HG02623 (cell line): ENCODE measurements around the gene NSMCE4A.
"Not testable (repeated sequence)": the region's sequence is repeated elsewhere in the genome, so short reads cannot be mapped to it uniquely, and the experiment has no call there.

ENCODE experiments used
- ATAC-seq: cut with Tn5 transposase; IDR thresholded peaks from one replicate; pipeline ENCODE4 v1.9.1; 2021; ENCODE audit warnings: moderate library complexity; ENCODE audit not compliant: unreplicated experiment

NSMCE4A gene, protein sequence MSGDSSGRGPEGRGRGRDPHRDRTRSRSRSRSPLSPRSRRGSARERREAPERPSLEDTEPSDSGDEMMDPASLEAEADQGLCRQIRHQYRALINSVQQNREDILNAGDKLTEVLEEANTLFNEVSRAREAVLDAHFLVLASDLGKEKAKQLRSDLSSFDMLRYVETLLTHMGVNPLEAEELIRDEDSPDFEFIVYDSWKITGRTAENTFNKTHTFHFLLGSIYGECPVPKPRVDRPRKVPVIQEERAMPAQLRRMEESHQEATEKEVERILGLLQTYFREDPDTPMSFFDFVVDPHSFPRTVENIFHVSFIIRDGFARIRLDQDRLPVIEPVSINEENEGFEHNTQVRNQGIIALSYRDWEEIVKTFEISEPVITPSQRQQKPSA

DNA sequence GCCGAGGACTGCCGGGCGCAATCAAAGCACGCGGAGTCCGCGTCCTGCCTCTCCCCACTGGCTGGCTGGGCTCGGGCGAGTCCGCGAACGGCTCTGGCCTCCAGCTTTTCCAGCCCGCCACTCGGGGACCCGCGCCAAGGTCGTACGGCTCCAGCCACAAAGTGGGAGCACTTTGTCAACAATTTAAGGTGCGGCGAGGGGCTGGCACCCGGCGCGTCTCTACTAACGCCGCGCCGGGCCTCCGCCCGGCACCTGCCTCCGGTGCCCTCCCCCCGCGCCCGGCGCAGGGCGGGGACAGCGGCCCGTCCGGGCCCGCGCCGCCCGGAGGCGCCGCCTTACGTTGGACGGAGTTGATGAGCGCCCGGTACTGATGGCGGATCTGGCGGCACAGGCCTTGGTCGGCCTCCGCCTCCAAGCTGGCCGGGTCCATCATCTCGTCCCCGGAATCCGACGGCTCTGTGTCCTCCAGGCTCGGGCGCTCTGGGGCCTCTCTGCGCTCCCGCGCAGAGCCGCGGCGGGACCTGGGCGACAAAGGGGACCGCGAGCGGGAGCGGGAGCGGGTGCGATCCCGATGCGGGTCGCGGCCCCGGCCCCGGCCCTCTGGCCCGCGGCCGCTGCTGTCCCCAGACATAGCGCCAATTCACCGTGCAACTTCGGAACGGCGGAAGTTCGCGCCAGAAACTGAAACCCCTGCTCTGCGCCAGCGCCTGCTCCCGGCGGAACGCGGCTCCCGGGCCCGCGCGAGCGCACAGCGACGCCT lies at the start of gene NSMCE4A:
TSS of gene NSMCE4A (minus strand) at position 683 of the 760 bp plus-strand sequence. CDS start at position 631, 52 bp downstream.
- peak; percentile 79 for ATAC-seq

DNA sequence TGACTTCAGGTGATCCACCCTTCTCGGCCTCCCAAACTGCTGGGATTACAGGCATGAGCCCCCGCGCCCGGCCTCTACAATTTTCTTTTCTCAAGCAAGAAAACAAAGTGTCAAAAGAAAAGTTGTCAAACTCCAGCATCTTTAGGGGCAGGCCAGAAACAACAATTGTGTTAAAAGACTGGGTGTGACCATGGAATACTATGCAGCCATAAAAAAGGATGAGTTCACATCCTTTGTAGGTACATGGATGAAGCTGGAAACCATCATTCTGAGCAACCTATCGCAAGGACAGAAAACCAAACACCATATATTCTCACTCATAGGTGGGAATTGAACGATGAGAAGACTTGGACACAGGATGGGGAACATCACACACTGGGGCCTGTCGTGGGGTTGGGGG lies 48.2 kb upstream of the NSMCE4A start:
- ATAC-seq, result not testable (repeated sequence)

DNA sequence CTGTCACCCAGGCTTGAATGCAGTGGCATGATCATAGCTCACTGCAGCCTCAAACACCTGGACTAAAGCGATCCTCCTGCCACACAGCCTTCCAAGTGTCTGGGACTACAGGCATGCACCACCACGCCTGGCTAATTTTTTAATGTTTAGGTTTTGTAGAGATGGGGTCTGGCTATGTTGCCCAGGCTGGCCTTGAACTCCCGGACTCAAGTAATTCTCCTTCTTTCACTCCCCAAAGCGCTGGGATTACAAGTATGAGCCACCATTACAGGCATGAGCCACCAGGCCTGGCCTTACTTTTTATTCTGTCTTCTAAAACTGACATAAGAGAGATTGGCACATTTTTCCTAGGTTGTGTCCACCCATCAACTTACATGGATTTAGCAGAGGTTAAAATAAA lies 47.3 kb upstream of the NSMCE4A start:
- ATAC-seq, result no peak

DNA sequence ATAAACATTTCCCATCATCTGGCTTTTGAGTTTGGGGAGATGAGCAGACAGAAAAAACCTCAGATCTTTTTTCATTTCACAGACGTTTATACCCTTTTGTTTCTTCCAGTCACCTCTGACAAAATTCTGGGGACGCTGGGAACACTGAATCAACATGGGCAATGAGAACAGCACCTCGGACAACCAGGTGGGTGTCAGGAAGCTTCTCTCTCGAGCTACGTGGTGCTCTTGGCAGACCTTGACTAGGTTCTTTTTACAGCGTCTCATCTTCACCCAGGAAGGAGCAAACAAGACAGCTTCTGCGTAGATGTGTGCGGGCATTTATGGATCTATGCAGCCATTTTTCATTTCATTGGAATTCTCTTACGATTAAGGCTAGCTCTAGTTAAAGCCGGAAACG lies 46.8 kb upstream of the NSMCE4A start:
- ATAC-seq, result no peak

DNA sequence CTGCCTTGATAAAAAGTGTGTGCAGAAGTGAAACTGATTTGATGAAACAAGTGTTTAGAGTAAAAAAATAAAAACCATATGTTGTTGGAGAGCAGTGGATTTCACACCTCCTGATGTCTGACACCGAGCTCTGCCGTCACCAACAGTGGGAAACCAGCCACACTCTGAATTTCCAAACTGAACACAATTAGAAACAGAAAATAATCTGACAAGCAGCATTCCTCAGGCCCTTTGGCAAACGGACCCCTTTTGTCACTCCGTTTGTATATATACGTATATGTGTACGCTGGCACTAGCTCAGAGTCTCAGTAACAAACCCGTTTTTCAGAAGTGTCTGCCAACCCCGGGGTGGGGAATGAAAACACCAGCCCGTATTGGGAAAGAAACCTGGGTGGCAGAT lies 46.4 kb upstream of the NSMCE4A start:
- ATAC-seq, result no peak

DNA sequence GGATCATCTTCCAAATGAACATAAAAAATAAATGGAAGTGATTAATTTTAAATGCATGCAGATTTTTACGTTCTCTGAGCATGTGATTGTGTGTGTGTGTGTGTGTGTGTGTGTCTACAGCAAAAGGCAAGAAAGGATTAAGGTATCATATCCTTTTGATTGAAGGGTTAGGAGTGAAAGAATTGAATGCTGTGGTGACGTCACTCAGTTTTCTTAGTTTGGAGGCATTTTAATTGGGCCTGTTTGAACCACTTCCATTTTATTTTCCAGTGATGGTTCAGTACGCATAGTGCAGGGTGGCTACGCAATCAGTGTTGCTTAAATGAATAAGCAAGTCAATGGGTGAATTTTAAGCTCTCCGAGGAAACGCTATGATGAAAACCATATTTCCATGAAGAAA lies 45.2 kb upstream of the NSMCE4A start:
- no peak for ATAC-seq

DNA sequence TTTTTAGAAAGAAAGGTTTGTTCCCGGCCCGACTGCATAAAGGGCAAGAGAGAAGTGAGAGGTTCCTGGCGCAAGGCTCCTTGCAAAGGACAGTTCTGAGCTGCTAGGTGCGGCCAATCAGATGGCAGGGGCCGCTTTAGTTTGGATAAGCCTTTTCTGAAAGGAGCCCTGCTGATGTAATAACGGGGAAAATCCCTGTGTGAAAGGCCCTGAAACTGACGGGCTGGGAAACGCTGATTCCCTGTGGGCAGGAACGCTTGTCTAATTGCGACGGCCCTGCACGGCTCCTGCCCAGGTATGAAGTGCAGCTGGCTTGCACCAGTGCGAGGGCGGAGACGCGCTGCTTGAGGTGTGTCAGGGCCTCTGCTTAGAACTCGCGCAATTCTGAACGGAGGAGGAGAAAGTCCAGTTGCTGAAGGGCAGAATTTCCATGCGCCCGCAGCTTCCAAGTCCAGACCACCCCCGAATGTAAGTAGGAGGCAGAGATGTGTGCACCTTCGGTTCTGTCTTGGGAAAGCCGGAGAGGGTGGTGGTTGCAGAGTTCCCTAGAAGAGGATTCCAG lies 44.5 kb upstream of the NSMCE4A start:
- ATAC-seq, result no peak

DNA sequence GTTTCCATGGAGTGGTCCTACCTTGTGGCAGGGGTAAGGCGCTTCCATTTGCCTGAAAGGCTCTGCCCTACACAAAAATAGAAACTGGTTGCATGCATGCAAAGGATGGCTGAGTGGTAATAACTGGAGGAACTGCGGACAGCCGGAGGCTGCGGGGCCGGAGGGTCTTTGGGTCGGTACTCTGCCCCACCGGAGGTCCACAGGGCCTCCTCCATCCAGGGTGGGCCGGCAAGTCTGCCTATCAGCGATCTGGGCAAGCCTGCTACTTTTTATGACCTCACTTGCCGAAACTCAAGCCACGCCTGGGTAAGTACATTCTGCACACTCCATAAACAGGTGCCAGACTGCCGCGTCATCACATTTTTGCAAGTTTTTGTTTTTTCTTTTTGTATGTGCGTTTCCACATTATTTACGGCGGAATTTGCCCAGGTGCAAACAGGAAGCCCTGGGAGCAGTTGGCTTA lies 44.0 kb upstream of the NSMCE4A start:
- no peak for ATAC-seq

DNA sequence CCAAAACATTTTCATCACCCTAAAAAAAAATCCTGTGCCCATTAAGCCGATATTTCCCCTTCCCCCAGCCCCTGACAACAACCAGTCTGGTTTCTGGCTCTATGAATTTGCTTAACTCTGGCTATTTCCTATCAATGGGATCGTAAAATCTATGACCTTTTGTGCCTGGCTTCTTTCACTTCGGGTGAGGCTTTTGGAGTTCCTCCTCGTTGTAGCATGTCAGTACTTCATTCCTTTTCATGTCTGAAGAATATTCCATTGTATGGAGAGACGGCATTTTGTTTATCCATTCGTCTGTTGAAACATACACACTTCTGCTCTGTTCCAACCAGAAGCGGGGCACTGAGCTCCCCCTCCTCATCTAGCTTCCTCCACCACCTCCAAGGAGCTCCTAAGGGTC lies 43.5 kb upstream of the NSMCE4A start:
- ATAC-seq, result no peak

DNA sequence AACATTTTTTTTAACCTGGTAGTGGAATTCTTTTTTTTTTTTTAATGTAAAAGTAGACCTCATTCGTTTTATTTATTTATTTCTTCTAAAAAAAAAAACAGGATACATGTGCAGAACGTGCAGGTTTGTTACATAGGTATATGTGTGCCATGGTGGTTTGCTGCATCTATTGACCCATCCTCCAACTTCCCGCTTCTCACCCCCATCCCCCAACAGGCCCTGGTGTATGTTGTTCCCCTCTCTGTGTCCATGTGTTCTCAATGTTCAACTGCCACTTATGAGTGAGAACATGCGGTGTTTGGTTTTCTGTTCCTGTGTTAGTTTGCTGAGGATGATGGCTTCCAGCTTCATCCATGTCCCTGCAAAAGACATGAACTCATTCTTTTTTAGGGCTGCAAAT lies 42.9 kb upstream of the NSMCE4A start:
- not testable (repeated sequence) for ATAC-seq

DNA sequence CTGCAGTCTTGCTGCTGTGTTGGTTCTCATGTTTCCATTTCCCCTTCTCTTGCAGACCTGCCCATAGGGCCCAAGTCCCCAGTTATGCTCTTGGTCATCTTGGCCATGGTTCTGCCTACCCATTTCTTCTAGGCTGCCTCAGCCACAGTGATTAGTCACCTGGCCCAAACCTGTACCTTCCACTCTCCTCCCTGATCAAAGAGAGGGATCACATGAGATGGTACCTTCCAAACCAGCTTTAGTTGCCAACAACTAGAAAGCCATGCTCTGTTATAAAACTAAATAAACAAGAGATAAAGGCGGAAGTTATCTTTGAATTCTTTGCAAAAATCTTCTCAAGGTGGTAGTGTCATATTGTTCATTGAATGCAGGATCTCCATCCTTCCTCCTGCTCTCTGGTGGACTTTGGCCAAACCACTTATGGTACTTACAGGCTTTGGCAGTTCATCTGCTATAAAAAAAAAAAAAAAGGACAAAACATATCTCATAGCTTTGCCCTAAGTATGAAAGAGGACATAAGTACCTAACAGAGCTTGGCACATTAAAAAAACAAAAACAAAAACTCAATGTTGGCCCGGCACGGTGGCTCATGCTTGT lies 39.7 kb upstream of the NSMCE4A start:
- no peak for ATAC-seq

DNA sequence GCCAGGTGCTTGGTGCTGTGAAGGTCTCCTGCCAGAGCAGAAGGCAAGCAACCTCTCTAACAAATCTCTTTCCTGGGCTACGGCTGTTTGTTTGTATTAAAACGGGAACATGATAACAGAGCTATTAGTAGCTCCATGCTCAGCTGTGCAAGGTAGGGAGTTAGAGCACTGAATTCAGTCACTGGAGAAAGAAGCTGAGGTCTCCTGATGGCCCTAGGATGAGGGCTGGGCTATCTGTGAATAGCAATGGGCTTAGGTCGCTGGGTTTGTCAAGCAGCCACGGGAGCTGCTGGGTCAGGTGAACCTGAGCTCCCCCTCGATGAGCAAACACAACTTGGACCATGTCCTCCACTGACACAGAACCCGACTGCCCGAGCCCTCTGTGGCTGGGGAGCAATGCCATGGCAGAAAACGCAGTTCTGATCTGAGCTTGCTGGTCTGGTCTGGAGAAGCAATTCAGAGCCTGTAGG lies 38.3 kb upstream of the NSMCE4A start:
- no peak for ATAC-seq

DNA sequence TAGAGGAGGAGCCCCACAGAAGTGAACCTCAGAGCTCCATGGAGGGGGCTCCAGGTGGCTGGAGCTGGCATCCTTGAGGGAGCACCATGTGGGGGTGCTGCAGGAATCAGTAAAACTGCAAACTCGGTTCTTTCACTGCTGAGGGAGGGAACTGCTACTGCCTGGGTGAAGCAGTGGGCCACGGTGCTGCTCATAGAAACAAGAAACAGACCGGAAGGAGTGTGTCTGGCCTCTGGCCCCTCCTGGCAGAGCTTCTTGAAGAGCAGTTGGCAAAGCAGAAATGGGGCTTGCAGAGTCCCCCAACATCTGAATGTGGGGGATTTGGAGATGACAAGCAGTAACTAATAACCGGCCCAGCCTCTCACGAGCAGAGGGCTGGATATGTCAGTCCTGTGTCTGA lies 37.7 kb upstream of the NSMCE4A start:
- ATAC-seq, result no peak

DNA sequence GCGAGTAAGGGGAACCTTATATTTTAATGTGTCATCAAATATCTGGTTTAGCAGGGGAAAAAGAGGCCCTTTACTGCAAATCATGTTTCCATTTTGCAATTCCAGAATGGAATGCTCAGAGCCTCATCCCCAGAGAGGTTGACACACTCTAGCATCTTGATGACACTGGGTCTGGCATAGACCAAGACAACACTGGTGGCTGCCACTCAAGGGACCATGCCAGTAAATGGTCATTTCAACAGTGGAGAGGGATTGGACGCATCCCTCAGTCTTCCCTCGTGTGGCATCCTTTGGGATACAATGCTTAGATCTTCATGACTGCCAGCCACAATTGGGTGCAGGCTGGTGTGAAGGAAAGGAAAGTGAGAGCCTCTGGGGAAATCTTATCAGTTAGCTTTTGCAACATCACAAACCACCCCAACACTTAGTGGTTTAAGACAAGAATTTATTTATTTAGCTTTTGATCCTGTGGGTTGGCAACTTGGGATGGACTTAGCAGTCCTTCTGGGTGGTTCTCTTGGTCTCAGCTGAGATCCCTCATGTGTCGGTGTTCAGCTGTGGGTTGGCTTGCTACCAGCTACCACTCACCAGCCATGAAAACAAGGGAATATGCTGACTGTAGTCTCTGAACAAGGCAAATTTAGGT lies 35.5 kb upstream of the NSMCE4A start:
- no peak for ATAC-seq

DNA sequence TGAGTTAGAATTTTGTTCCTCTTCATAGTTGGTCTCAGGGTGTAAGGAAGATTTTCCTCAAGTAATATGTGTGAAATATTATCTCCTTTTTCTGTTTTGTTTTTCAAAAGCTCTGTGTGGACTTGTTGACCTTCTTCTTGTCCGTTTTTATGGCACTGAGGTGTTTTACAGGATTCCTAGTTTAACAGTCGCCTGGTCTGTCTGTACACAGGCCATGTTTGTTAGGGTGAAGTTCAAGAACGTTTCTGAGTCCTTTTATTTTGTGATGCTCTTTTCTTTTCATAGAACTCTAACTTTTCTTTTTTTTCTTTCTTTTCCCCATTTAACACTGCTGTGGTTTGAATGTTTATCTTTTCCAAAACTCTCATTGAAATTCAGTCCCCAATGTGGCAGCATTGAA lies 32.4 kb upstream of the NSMCE4A start:
- no peak for ATAC-seq

DNA sequence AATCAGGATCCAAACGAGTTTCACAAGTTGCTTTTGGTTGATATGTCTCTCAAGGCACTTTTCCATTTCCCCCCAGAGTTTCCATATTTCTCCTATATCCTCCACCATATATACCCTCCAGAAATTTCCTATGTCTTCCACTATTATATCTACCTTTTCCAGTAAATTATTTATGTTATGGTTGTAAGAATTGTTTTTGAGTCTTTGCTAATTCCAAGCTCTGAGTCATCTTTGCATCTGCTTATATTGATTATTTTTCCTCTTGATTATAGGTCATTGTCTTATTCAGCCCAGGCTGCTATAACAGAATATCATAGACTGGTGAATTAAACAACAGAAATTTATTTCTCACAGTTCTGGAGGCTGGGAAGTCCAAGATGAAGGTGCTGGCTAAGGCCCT lies 26.7 kb upstream of the NSMCE4A start:
- ATAC-seq, result no peak

DNA sequence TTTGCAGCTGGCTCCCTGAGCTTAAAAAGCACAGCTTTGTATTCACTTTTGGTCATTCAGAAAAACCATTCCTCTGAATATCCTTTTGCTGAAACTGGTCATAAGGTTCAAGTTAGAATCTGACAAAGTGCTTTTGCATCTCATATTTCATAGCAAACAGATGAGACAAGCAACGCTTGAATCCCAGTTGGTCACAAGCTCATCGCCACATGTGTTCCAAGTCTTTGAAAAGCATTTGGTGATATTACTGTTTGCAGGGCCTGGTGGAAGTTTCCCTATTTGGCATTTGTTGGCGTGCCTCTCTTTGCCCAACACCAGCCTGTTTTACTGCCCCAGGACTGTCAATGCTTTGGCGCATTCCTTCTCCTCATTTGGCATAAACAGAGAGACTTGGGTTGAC lies 24.3 kb upstream of the NSMCE4A start:
- ATAC-seq, result no peak

DNA sequence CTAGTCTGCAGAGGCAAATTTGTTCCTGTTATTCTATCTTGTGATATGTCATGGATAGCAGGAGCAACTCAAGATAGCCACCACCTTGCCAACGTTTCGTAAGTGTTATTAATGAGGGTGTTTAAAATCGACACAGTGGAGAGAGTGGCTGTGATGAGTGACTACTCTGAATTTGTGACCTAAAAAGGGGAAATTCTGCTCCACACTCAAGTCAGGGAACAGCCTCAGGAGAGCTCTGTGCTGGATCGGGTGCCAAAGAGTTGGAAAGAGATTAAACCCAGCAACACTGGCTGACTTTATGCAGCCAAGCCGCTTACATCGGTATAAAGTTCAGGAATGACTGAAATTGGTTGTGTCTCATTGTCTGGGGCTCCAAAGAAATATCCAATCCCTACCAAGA lies 23.4 kb upstream of the NSMCE4A start:
- ATAC-seq, result no peak

DNA sequence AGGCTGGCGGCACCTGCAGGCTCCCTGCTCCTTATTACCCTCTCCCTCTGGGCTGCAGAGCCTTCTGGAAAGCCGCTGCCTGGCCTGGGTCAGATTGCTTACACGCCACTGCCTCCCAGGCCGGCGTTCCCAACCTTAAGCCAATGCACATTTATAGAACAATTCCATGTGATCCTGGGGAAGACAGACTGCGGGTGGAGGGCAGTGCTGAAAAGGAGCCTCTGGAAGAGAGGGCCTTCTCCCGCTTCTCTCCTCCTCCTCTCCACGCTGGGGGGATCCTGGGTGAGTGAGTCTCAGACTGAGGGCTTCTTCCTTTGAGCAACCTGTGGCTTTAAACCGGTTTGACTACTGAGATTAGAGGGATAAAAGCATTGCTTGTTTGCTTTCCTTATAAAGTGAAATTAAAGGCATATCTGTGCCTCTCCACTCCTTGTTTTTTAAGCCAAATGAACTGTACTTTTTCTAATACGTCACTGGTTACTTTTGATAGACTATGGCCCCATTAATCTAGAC lies 19.5 kb upstream of the NSMCE4A start:
- ATAC-seq, result no peak

DNA sequence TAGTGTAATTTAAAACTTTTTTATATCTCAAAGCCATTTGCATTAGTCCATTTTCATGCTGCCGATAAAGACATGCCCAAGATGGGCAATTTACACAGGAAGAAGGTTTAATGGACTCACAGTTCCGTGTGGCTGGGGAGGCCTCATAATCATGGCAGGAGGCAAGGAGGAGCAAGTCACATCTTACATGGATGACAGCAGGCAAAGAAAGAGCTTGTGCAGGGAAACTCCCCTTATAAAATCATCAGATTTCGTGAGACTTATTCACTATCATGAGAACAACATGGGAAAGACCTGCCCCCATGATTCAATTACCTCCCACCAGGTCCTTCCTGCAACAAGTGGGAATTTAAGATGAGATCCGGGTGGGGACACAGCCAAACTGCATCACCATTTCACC lies 16.7 kb upstream of the NSMCE4A start:
- ATAC-seq, result not testable (repeated sequence)
